CD1c-positive myeloid dendritic cell (primary cell): ENCODE results near the gene PPP2R2B.

ENCODE experiments used
- DNase-seq: peaks from one replicate; pipeline ENCODE4 v3.0.0-alpha.2; 2016; ENCODE audit errors: extremely low spot score

The PPP2R2B gene

DNA sequence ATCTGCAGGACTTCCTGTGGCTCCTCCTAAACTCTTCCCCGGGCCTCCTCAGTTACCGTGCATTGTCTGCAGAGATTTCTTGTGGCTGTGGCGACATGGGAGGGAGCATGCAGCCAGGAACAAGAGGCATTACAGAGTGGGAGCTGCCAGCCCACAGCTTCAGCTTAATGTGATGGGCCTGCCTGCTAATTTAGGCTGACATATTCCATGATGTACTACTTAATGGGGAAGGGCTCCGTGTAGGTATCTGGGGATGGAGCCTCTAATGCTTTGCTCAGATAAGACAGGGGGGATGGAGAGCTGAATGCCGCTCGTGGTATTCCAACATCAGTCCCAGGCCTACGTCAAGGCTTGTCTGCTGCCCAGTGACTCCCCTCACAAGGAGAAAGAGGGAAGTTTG lies 225.0 kb downstream of the PPP2R2B start:
- DNase-seq: no peak

DNA sequence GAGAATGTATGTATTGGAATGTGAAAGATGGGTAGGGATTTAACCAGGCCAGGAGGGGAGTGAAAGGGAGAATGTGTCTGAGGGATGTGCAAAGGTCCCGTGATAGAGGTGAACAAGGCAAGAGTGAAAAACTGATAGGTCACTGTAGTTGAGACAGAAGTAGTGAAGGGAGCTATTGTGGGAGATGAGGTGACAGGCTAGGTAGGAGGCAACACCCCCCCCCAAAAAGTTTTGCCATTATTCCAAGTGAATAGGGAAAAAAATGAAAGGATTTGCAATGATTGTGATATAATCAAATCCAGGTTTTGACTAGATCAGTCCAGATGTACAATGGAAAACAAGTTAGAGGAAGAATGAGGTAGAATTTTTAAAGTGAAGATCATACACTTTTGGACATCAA lies 226.0 kb downstream of the PPP2R2B start:
- no peak for DNase-seq

DNA sequence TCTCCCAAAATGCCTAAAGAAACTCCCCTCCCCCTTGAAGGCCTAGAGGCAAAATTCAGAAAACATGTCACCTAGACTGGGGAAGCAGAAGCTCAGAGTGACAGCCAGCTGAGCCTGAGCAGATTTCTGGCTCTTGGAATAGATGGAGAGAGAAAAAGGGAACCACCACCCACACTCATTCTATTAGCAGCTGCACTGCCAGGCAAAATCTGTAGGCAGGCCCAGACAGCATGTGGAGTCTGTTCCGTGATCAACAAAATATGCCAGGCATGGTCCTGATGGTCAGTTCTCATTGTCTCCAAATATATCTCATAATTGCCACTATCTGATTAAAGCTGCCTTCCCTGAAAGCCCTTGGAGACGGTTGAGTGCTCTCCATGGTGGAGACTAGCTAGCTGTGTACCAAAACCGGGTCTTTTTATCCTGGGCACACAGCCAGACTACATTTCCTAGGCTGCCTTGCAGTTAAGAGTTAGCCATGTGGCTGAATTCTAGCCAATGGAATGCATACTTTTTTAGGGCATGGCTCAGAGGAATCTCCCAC lies 230.8 kb downstream of the PPP2R2B start:
- DNase-seq: no peak

DNA sequence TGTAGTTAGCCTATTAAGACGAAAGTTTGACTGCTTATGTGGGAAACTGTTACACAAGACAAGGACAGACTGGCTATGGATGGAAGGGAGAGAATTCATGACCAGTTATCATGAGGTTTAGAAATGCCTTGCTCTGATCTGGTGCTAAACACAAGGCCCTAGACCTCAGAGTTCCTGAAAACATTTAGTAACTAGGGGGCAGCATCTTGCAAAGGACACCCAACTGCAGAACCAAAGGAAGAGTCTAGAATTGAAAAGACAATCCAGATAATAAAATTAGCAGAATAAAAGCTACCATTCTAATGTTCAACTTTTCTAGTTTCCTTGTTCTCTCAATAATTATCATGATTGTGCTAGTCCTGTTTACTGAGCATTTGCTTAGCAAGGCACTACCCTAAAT lies 232.1 kb downstream of the PPP2R2B start:
- DNase-seq: no peak

DNA sequence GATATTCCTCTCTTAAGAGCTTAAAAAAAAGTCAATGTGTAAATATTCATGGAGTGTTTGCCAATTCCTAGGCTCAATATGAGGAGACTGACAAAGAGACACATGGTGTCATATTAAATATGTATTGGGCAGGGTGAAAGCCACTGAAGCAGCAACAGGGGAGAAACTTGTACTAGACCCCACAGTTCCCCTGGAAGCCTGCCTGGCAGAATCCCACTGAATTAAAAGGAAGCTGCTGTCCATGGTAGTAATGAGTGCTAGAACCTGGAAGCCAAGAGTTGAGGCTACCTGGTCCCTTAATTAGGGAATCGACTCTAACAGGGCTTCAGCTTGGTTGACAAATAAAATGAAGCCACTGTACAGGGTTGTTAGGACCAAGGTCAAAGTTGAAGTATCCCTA lies 233.2 kb downstream of the PPP2R2B start:
- DNase-seq: no peak

DNA sequence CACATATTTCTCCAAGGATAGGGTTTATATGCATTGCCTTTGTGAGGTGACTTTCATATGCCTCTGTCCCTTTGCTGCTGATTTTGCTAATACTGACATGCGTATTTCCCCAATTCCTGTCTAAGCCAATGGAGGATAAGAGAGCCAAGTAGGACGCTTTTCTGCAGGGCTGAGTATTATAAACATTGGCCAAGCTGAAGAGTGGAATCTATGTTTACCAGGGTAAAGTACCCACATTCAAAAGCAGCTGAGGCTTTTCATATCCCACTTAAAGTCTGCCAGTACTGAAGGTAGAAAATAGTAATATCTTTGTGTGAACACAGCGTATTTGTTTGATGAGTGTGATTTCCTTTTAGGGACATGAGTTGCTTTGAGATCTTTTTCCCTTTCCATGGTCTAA lies 233.7 kb downstream of the PPP2R2B start:
- DNase-seq: no peak

DNA sequence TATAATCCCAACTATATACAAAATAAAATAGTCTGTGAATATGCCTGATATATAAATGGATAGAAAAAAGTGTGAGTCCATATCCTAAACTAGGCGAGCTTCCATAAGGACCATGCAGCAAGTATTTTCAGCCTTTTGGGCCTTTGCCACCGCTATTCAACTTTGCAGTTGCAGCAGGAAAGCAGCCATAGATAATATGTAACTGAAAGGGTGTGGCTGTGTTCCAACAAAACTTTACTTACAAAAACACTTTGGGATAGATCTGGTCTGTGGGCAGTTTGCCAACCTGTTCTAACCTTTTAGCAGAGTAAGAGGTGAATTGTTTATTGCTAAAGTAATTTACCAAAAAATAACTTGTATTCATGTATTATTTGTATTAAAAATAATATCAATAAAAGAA lies 234.8 kb downstream of the PPP2R2B start:
- no peak for DNase-seq

DNA sequence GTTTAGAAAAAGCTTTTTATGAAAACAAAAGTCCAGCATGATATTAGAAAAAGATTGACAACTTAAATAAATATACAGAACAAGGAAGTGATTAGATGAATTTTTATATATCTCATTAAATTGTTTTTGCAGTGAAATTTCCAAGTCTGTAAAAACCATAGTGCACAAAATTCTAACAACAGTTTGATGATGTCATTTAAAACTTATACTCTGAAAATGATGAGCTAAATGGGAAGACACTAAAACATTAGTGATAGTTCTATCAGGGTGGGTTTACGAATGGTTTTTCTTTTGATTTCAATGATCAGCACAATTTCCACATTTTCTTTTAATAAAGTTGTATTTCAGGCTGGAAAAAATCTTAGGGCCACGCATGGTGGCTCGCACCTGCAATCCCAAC lies 236.1 kb downstream of the PPP2R2B start:
- no peak for DNase-seq

DNA sequence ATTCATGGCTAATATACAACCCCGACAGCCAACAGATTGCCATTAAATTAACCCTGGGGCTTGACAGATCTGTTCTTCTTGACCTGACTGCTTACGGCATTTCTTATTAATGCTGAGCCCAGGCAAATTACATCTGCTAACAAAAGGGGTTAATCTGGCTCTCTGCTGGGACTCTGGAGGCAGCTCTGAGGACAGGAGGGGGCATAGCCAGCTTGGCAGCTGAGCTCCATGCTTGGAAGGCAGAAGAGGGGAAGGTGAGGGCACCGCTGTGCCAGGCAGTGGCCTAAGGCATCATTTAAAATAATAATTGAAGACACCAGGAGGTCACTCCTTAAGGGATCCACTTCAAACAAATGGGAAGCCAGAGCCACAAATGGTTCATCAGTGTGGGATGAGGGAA lies 236.6 kb downstream of the PPP2R2B start:
- DNase-seq: no peak

DNA sequence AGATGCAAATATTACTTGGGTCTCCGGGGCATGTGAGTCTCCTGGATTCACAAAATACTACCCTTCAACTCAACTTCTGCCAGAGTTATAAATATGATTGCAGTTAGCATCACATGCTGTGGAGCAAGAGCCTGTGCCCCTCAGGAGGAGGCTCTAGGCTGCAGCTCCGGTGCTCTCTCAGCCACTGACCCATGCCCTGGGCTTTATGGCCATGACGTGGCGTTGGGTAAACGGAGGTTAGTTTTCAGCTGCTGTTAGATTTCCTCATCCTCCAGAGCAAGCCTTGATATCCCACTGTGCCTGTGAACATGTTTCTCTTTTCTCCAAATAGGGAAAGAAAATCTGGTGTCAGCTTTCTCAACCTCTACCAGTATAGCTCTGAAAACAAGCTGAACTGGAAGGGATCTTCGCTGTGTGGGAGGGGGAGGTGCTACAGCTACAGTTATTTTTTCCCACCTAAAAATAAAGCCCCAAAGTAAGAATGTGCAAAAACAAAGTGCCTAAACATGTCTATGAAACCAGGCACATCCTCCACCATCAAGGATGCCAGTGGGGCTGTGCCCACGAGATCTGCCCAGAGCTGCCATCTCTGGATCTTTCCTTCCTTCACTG lies 238.2 kb downstream of the PPP2R2B start:
- DNase-seq: no peak

DNA sequence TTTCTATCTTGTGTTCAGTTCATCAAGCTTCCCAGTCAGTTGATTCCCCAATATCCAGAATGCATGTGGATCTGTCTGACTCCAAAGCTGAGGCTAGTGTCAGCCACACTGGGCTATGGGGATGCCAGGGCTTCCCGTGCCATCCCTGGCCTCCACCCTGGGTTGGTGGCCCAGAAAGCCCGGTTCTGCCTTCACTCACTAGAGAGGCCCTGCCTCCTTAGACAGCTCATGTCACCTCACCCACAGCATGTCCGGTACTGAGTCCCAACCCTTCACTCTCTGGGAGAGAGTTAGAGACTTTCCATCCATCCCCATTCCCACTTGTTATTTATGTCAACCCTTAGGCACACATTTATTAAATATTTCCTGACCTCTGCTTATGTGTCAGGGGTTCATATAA lies 243.1 kb downstream of the PPP2R2B start:
- DNase-seq: no peak

DNA sequence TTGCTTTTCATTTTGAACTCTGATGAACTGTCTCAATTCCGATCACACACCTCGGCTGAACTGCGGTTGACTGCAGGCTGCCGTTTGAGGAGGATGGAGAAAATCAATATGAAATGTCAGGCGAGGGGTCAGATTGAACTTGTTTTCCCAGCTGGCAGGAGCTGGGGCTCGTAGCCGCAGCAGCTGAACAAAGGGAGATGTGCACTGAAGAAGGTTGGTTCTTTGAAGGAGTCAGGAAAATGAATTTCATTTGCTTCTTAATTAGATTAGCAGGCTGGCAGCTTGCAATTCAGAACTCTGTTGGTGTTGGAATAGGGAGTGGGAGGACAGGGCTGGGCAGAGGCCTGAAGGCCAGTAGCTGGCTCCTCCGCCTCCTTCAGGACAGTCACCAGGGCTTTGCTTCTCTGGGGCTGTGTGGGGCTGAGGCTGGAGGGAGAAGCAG lies 245.2 kb downstream of the PPP2R2B start:
- no peak for DNase-seq

DNA sequence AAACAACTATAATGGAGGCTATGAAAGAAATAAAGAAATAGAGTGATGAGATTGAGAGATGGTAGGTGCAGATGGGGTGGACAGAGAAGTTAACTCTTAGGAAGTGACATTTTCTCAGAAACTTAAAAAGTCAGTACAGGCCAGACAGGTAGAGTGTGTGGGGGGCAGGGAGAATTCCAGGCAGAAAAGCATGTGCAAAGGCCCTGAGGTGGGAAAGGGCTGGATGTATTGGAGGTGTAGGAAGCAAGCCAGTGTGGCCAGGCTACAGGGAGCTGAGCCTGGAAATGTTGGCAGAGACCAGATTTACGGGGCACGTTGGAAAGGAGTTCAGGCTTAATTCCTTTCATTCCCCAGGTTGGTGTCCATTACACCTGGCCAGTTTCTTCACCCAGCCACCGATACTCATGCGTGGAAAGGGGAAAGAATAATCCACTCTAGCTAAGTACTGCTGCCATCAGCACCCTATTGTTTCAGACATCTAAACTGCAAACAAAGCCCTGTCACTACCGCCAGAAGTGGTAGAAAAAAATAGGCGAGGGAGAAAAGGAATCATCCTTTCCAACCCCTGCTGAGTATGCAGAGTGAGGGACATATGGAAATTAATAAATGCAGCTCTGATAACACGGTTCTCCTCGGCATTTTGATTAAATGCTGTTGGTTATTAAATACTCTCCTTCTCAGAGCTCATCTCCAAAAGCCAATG lies 245.8 kb downstream of the PPP2R2B start:
- DNase-seq: no peak

DNA sequence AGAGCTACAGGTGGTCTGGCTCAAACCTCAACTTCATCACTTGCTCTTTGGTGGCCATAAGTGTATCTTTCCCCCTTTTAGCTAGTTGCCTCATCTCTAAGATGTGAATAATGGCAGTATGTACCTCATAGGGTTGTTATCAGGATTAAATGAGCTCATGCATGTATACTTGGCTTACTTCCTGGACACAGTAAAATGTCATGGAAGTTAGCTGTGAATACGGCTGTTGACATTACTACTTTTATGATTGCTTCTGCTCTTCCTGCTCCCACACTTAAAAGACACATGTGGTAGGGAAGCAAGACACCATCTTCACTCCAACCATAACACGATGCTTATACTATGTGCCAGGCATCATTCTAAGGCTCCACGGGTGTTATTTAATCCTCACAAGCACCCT lies 248.1 kb downstream of the PPP2R2B start:
- DNase-seq: no peak

DNA sequence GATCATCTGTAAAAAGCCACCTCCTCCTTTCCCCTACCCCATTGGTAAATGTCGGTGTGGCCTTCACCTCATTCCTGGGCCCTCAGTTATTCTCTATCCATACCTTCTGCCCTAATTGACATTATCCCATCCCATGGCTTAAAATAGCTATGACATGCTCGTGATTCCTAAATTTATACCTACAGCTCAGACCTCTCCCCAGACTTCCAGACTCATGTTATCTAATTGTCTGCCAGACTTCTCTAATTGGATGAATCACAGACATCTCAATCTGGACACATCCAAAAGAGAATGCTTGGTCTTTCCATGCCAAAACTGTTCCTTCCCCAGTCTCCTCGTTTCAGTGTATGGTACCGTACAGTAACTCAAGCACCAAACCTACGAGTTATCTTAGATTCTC lies 249.6 kb downstream of the PPP2R2B start:
- no peak for DNase-seq

DNA sequence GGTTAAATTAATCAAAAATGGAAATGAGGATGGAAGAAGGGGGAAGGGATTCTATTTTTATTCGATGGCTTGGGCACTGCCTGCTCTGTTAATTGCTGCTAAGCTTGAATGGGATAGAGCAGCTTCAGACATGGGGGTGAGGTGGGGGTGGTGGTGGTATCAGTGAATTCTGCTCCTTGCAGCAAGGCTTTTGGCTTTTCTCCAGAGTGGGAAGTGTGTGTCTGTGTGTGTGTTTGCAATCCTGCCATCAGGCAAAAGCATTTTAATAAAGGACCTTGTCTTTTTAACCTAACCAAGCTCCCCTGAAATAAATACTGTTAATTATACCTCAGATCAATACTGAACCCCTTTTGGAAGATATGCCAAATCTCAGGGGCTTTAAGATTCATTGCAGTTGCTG lies 251.6 kb downstream of the PPP2R2B start:
- DNase-seq: no peak

DNA sequence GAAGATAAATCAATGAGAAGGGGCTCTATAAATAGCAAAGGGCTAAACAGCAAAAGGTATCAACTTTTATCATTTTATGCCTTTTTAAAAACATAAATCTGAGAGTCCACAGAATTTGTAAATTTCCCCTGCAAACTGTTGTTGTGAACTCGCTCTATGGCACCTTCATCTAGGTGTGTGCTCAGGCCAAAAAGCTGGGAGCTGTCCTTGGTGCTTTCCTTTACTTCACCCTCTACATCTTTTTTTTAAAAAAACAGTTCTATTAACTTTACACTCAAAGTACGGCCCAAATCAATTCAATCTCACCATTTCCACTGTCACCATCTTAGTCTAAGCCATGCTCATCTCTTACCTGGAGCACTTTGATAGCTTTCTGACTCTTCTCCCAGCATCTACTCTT lies 254.4 kb downstream of the PPP2R2B start:
- DNase-seq: no peak

DNA sequence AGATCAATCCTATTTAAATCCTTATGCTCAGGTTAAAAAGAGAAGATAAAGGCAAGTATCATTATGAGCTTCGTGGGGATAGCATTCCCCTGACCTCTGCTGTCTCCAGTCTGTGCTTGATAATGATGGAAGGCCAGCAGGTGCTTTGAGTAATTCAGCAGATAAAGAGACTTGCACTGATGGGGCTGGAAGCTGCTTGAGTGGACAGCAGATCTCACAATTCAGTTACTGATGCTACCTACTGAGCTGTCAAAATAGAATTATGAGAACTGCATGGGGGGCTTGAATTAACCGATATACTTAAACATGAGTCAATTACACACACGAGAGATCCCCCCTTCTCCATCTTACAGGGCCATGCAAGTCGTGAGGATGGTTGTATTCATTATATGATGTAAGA lies 254.9 kb downstream of the PPP2R2B start:
- no peak for DNase-seq

DNA sequence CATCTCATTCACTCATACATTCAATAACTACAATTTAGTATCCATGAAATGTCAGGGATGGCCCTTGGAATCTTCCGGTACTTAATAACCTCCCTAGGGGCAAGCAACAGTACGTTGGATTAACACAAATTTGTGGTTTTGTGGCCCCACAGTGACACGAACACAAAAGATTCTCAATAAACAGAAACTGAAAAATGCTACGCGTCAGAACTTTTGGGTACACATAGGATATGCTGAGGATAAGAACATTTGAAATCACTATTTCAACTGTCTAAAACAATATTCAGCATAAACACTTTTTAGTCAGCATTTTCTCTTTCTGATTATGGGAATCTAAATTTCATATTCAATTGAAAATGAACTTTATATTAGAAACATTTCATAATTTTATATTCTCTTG lies 255.5 kb downstream of the PPP2R2B start:
- DNase-seq: no peak

DNA sequence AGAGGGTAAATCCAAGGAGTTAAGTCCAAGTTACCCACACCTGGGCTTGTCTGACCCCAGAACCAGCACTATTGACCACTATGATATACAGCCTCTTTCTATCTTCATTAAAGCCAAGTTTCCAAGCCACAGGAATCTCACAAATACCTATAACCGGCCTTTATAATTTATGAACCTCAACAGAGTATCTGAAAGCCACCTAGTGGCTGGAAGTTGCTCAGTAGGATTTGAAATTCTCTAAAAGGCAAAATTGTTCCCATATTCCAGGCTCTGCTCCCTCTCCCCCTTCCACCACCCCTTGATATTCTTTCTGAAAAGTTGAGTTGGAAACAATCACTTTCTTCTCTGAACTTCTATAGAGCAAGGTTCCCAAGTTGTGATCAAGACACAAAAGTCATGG lies 256.2 kb downstream of the PPP2R2B start:
- DNase-seq: no peak

DNA sequence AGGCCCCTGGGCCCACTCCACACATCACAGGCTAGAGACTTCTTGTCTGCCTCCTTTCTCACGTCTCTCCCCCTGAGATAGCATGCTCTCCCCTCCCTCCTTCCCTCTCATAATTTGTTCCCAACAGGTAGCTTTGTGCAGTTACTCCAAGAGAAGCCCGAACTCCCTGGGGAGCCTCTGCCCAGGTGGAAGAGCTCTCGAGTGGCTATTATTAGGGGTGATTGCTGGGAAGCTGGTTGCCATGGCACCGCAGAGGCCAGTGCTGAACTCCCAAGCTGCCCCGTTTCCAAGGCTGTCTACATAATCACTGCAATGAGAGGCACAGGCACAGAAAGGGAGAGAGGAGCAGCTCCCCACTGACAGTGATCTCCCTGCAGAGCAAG lies 257.9 kb downstream of the PPP2R2B start:
- DNase-seq: no peak

DNA sequence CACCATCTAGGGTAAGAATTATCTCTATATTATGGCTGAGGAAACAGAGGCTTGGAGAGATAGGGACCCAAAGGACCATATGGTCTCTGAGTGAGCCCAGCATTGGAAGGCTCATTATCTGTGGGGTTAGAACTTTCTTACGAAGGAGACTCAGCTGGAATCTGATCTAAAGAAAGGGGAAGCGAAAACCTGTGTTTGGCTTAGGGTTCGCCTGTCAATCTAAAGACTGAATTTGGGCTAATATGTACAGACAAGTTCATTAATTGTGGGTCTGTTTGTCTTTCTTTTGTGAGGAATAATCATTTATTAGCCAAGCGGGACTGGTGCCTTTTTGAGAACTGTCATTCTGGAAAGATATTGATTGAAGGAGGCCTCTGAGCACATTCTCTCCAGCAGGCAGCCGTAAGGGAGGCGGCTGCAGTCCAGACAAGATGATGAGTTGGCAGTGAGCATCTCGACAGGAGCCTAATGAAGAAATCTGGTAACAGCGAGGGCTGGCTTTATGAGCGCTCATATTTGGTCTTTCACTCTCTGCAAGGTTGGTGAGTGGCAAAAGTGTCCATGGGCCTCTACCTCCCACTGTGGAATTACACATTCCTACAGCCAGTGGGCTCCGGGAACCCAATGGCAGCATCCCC lies 258.4 kb downstream of the PPP2R2B start:
- no peak for DNase-seq

DNA sequence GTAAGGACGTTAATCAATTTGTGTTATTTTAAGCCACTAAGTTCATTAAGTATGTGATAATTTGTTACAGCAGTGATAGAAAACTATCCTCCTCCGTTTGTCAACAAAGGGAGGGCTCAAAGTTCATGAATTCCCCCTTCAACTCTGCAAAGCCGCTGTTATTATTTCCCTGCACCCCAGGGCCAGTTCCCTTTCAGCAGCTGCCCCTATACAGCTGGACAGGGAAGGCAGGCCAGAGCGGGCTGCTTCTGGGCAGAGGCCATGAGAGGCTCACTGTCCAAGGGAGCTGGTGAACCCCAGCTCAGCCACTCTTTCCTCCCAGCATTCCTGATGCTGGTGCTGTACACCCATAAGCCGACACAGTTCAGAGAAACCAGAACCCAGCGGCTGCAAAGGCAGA lies 260.1 kb downstream of the PPP2R2B start:
- DNase-seq: no peak
